Suppressor macrophage treated with lipopolysaccharide for 4 hours (primary cell): ENCODE measurements around the gene CCL24.
"Not testable (repeated sequence)": the region's sequence is repeated elsewhere in the genome, so short reads cannot be mapped to it uniquely, and the experiment has no call there.

Experiments
- DNase-seq: peaks from one replicate; pipeline ENCODE4 v3.0.0-alpha.2; 2020

Gene CCL24, protein sequence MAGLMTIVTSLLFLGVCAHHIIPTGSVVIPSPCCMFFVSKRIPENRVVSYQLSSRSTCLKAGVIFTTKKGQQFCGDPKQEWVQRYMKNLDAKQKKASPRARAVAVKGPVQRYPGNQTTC

GRCh38 chr7:75813781-75814236 lies at the start of gene CCL24:
Gene CCL24 (minus strand): TSS chr7:75813806. CDS start chr7:75813715, 91 bp downstream.
- peak; percentile 65 for DNase-seq

GRCh38 chr7:75861636-75862035 lies 48.0 kb upstream of the CCL24 start:
- DNase-seq: peak; percentile 93

GRCh38 chr7:75858410-75858809 lies 44.8 kb upstream of the CCL24 start:
- no peak for DNase-seq

DNA sequence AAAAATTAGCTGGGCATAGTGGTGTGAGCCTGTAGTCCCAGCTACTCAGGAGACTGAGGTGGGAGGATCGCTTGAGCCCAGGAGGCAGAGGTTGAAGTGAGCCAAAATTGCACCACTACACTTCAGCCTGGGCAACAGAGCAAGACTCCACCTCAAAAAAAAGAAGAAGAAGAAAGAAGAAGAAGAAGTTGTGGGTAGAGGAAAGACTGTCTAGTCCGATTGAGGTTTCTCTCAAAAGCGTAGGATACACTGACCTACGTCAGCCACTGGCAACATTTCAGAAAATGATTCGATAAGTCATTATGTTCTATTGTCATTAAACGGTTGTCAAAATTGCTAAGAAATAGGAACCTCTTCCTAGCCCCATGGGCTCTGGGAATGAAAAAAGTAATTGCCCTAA lies 42.9 kb upstream of the CCL24 start:
- DNase-seq: peak; percentile 94

DNA sequence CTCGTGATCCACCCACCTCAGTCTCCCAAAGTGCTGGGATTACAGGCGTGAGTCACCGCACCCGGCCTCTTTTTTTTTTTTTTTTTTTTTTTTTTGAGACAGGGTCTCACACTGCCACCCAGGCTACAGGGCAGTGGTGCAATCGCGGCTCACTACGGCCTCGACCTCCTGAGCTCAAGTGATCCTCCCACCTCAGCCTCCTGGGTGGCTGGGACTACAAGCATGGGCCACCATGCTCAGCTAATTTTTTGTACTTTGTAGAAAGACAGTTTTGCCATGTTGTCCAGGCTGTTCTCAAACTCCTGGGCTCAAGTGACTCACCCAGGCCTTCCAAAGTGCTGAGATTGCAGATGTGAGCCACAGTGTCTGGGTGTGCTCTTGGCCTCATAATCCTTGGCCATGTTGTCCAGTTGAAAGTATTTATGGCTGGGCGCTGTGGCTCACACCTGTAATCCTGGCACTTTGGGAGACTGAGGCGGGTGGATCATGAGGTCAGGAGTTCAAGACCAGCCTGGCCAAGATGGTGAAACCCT lies 41.3 kb upstream of the CCL24 start:
- not testable (repeated sequence) for DNase-seq

GRCh38 chr7:75854233-75854632 lies 40.6 kb upstream of the CCL24 start:
- DNase-seq: peak; percentile 62

GRCh38 chr7:75850235-75850634 lies 36.6 kb upstream of the CCL24 start:
- DNase-seq: peak; percentile 69

GRCh38 chr7:75849573-75849972 lies 36.0 kb upstream of the CCL24 start:
- DNase-seq: no peak

GRCh38 chr7:75847707-75848106 lies 34.1 kb upstream of the CCL24 start:
- peak; percentile 68 for DNase-seq

GRCh38 chr7:75845132-75845531 lies 31.5 kb upstream of the CCL24 start:
- DNase-seq: not testable (repeated sequence)

DNA sequence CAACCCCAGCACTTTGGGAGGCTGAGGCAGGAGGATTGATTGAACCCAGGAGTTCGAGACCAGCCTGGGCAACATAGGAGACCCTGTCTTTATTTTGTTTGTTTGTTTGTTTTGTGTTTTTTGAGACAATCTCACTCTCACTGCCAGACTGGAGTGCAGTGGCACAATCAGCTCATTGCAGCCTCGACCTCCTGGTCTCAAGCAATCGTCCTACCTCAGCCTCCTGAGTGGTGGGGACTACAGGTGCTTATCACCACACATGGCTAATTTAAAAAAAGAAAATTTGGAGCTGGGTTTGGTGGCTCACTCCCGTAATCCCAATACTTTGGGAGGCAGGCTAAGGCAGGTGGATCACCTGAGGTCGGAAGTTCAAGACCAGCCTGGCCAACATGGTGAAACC lies 30.6 kb upstream of the CCL24 start:
- DNase-seq: no peak

DNA sequence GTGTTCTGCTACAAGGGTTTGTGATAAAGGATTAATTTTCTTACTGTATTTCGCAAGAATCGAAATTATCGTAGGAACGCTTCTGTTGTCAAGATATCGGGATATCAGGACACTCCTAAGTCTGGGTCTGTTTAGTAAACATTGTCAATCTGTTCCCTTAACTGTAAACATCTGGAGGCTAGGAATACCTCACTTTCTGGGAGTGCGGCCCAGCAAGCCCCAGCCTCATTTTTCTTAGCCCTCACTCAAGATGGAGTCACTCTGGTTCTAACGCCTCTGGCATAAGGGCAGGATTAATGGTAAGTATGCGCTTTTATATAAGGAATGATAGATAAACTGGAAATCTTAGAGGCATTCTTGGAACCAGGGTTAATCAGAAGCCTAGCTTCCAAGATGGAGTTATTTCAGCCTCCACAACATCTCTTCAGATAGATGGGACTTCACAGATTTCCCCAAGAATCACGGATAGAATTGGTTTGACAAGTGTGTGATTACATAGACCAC lies 30.1 kb upstream of the CCL24 start:
- no peak for DNase-seq

- DNase-seq: peak; percentile 94
Measured at GRCh38 chr7:75842836-75843446, 29.3 kb upstream of the CCL24 start.

DNA sequence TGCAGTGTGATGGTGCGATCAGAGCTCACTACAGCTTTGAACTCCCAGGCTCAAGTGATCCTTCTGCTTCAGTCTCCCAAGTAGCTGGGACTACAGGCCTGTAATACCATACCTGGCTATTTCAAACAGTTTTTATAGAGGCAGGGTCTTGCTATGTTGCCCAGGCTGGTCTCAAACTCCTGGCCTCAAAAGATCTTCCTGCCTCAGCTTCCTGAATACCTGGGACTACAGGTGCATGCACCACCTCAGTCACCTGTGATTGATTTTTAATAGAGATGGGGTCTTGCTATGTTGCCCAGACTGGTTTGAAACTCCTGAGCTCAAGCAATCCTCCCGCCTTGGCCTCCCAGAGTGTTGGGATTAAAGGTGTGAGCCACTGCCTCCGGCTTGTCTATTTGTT lies 26.4 kb upstream of the CCL24 start:
- DNase-seq: no peak

- DNase-seq: not testable (repeated sequence)
Measured at GRCh38 chr7:75838281-75838930, 24.8 kb upstream of the CCL24 start.

DNA sequence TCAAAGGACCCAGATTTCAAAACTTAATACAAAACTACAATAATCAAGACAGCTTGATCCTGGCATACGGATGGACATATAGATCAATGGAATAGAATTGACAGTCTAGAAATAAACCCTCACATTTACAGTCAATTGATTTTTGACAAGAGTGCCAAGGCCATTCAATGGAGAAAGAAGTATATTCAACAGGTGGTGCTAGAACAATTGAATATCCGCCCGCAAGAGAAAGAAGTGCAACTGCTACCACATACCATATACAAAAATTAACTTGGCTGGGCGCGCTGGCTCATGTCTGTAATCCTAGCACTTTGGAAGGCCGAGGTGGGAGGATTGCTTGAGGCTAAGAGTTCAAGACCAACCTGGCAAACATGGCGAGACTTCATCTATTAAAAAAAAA lies 23.2 kb upstream of the CCL24 start:
- DNase-seq: no peak

DNA sequence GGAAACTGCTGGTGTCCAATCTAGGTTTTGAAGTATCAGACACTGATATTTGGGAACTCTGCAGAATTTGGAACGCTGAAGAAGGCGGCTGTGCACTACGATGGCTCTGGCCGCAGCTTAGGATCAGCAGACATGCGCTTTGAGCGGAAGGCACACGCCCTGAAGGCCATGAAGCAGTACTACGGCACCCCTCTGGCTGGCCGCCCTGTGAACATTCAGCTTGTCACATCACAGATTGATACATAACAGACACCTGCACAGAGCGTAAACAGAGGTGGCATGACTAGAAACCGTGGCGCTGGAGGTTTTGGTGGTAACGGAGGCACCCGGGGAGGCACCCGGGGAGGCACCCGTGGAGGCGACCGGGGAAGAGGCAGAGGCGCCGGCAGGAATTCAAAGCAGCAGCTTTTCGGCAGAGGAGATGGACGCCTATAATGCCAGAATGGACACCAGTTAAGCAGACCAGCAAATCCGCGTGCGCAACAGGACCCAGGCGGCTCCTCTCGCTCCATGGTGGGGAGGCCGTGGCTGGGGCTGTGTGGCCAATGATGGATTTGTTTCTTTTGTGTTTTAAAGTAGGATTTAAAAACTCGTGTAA lies 22.2 kb upstream of the CCL24 start:
- DNase-seq: no peak

DNA sequence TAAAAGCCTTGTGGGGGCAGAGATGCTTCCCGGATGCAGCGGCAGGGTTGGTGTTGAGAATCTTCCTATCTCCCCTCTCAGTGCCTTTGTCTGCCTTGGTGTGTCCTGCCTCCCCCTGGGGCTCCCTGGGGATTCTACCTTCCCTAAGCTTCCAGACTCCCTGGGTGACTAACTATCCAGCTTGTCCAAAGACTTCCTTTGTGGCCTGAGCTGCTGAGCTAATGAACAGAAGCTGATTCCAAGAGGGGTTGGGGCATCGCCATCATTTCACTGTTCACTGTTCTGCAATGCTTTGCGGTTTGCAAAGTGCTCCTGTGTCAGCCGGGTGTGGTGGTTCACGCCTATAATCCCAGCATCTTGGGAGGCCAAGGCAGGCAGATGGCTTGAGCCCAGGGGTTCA lies 20.1 kb upstream of the CCL24 start:
- DNase-seq: not testable (repeated sequence)

GRCh38 chr7:75830978-75831377 lies 17.4 kb upstream of the CCL24 start:
- DNase-seq: no peak

DNA sequence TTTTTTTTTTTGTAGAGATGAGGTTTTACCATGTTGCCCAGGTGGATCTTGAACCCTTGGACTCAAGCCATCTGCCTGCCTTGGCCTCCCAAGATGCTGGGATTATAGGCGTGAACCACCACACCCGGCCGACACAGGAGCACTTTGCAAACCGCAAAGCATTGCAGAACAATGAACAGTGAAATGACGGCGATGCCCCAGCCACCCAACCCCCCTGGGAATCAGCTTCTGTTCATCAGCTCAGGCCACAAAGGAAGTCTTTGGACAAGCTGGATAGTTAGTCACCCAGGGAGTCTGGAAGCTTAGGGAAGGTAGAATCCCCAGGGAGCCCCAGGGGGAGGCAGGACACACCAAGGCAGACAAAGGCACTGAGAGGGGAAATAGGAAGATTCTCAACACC lies 16.1 kb upstream of the CCL24 start:
- DNase-seq: not testable (repeated sequence)

GRCh38 chr7:75823198-75823910 lies 9.7 kb upstream of the CCL24 start:
- no peak for DNase-seq

GRCh38 chr7:75820688-75821087 lies 7.1 kb upstream of the CCL24 start:
- DNase-seq: no peak

DNA sequence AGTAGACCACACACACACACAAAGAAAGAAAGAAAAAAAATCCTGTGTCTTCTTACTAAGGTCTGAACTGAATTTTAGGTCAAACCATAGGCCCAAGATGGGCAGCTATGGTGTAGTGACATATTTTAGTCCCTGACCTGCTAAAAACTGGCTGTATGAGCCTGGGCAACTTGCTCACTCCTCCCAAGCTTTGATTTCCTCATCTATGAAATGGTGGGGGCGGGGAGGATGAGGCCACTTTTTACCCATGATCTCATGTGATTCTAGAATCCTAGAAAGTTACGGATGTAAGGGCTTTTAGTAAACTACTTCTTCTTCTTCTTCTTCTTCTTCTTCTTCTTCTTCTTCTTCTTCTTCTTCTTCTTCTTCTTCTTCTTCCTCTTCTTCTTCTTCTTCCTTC lies 6.1 kb upstream of the CCL24 start:
- DNase-seq: peak; percentile 89
